CD4-positive, alpha-beta T cell (primary cell): ENCODE results near the gene ACSL3. TPM values are rescaled to one million over a fixed set of nuclear protein-coding genes. Genes with fewer than 3 reads are reported as not detected.

ENCODE experiments used
- ATAC-seq: fragments of 200-7000 bp; cut with Tn5 transposase; one replicate; pipeline ENCODE4 v1.10.0; 2022; ENCODE audit warnings: mild to moderate bottlenecking; ENCODE audit not compliant: poor library complexity
- CTCF ChIA-PET: fragments of 350-600 bp; sonication (Branson Sonifier 250); formaldehyde crosslinking; loops from one replicate; lab custom pipeline; 2021; ENCODE audit warnings: antibody characterized with exemption, inconsistent platforms; lab: Charles Lee
- POLR2A ChIA-PET: fragments of 350-600 bp; sonication (Branson Sonifier 250); formaldehyde crosslinking; loops from one replicate; lab custom pipeline; 2021; ENCODE audit warnings: antibody characterized with exemption, inconsistent platforms; lab: Charles Lee
- DNase-seq, 14 experiments: peaks; one replicate each; pipeline ENCODE4 v3.0.0-alpha.2; 2013 to 2020; ENCODE audit warnings: mixed read lengths in 2 of 14
- H3K27ac ChIP-seq, 2 donors: one replicate each; pipeline versions ENCODE4 v1.5.1 to v1.7.0; 2013; ENCODE audit warnings: low read length in 2 of 2, low read depth in 1 of 2, mild to moderate bottlenecking in 1 of 2
- H3K27me3 ChIP-seq, 2 experiments: 1 replicate in 1 of 2; 2 replicates in 1 of 2; pipeline versions ENCODE4 v1.6.1 to v1.7.0; 2013; ENCODE audit warnings: low read length in 2 of 2, control low read depth in 1 of 2, mild to moderate bottlenecking in 1 of 2, moderate library complexity in 1 of 2; ENCODE audit not compliant: insufficient read depth in 2 of 2, control insufficient read depth in 1 of 2
- H3K36me3 ChIP-seq: one replicate; pipeline ENCODE4 v1.6.1; 2013; ENCODE audit warnings: low read length, control low read depth; ENCODE audit not compliant: insufficient read depth
- H3K4me1 ChIP-seq: one replicate; pipeline ENCODE4 v1.6.1; 2013; ENCODE audit warnings: low read length, control low read depth; ENCODE audit not compliant: insufficient read depth
- H3K4me3 ChIP-seq: one replicate; pipeline ENCODE4 v1.5.1; 2013; ENCODE audit warnings: mild to moderate bottlenecking, low read length, moderate library complexity
- H3K9me3 ChIP-seq, 2 experiments: 1 replicate in 1 of 2; 2 replicates in 1 of 2; pipeline versions ENCODE4 v1.6.1 to v1.7.0; 2013; ENCODE audit warnings: low read length in 2 of 2, mild to moderate bottlenecking in 2 of 2, control low read depth in 1 of 2, moderate library complexity in 1 of 2; ENCODE audit not compliant: control insufficient read depth in 1 of 2, insufficient read depth in 1 of 2
- H3K27ac Mint-ChIP-seq: one replicate; pipeline ENCODE4 v1.8.0; 2020; ENCODE audit warnings: mixed read lengths
- H3K27me3 Mint-ChIP-seq: one replicate; pipeline ENCODE4 v1.8.0; 2021; ENCODE audit warnings: mixed read lengths
- H3K36me3 Mint-ChIP-seq: one replicate; pipeline ENCODE4 v1.8.0; 2021; ENCODE audit warnings: low read depth, mixed read lengths
- H3K4me1 Mint-ChIP-seq: one replicate; pipeline ENCODE4 v1.8.0; 2021; ENCODE audit warnings: low read depth, mixed read lengths
- H3K4me3 Mint-ChIP-seq: one replicate; pipeline ENCODE4 v1.8.0; 2020; ENCODE audit warnings: mild to moderate bottlenecking, mixed read lengths
- H3K9me3 Mint-ChIP-seq: one replicate; pipeline ENCODE4 v1.8.0; 2020; ENCODE audit warnings: mixed read lengths
- intact Hi-C, 2 experiments: fragments of 100-400 bp; cut with DNase I in 1 of 2; cut with micrococcal nuclease in 1 of 2; formaldehyde crosslinking; loops; one replicate each; pipeline versions ENCODE4 v1.15.1 to v1.9.0; 2023 to 2025; cut with DNase I, micrococcal nuclease
- total RNA-seq, 174 experiments: library from RNA in 2 of 174; stranded (reverse) in 2 of 174; gene quantifications; one replicate each; pipeline ENCODE4 v1.2.3 and lab custom pipeline; 2021 to 2026
- TF ChIP-seq, protein P1 (sequence below): fragments of 200-600 bp; IDR thresholded peaks from one replicate; pipeline ENCODE4 v1.8.0; 2022; ENCODE audit warnings: antibody characterized with exemption, mild to moderate bottlenecking

The ACSL3 gene
- total RNA-seq, 2 experiments from 2014 or later: 65.5 to 66.6 TPM

- TF ChIP-seq, protein P1, sequence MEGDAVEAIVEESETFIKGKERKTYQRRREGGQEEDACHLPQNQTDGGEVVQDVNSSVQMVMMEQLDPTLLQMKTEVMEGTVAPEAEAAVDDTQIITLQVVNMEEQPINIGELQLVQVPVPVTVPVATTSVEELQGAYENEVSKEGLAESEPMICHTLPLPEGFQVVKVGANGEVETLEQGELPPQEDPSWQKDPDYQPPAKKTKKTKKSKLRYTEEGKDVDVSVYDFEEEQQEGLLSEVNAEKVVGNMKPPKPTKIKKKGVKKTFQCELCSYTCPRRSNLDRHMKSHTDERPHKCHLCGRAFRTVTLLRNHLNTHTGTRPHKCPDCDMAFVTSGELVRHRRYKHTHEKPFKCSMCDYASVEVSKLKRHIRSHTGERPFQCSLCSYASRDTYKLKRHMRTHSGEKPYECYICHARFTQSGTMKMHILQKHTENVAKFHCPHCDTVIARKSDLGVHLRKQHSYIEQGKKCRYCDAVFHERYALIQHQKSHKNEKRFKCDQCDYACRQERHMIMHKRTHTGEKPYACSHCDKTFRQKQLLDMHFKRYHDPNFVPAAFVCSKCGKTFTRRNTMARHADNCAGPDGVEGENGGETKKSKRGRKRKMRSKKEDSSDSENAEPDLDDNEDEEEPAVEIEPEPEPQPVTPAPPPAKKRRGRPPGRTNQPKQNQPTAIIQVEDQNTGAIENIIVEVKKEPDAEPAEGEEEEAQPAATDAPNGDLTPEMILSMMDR: no peak
- H3K4me1 Mint-ChIP-seq: peaks cover 35% of the 10 kb centered on the region
- no peak for DNase-seq
- CTCF ChIA-PET: interaction anchor here (0.7 kb wide), 1 partner anchor 177 kb away, joined by 4 read pairs; no protein-coding TSS in a partner anchor
- Histone ChIP-seq H3K4me1 (no peaks in the 10 kb centered on the region), H3K36me3 (no peaks in the 10 kb centered on the region), H3K9me3 (no peaks in the 10 kb centered on the region), H3K27me3 (no peaks in the 10 kb centered on the region), H3K27ac (no peak overlapping the region), H3K4me3 (no peak overlapping the region)
- H3K9me3 Mint-ChIP-seq: no peaks in the 10 kb centered on the region
- no peak overlapping the region for H3K4me3 Mint-ChIP-seq
- no peak for ATAC-seq
- intact Hi-C loops: no loop called here
- peaks cover 15% of the 10 kb centered on the region for H3K36me3 Mint-ChIP-seq
- H3K27ac Mint-ChIP-seq: no peak overlapping the region
- POLR2A ChIA-PET: no interaction called here
- no peaks in the 10 kb centered on the region for H3K27me3 Mint-ChIP-seq
These were observed 23.4 kb downstream of the ACSL3 start for GRCh38 chr2:222884114-222884771.

DNA sequence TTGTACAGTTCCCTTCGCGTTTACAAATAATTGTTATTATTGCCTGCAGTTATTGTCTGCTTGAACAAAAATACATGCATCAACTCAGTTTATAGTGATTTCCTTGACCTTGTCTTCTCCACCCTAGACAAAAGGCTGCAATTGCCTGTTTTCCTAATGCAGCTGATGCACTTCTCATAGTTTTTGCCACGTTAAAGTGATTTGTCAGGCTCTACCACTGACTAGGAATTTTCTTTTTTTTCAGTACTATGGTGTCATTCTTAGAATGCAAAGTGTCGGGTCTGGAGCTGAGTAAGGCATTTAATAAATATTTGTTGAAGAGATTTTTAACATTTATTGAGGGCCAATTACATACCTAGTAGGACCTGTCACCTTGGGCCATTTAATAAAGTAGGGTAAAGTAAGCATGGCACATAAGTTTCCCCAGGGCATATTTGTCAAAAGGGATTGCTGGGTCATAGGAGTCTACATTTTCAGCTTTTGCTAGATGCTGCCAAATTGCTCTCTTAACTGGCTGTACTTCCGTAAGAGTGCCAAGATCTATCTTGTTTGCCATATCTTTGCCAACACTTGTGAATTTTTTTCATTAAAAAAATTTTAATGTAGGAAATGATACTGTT is 24.1 kb downstream of the ACSL3 start:
- Histone ChIP-seq H3K36me3 (no peaks in the 10 kb centered on the region), H3K27ac (no peak overlapping the region), H3K4me1 (no peaks in the 10 kb centered on the region), H3K27me3 (no peaks in the 10 kb centered on the region), H3K9me3 (no peaks in the 10 kb centered on the region), H3K4me3 (no peak overlapping the region)
- H3K27me3 Mint-ChIP-seq: no peaks in the 10 kb centered on the region
- H3K36me3 Mint-ChIP-seq: peaks cover 21% of the 10 kb centered on the region
- no peak for ATAC-seq
- no peak for DNase-seq
- intact Hi-C loops: no loop called here
- peaks cover 35% of the 10 kb centered on the region for H3K4me1 Mint-ChIP-seq
- TF ChIP-seq, protein P1: no peak
- ChIA-PET CTCF (interaction anchor here (0.7 kb wide), 1 partner anchor 178 kb away, joined by 4 read pairs; no protein-coding TSS in a partner anchor), POLR2A (no interaction called here)
- H3K27ac Mint-ChIP-seq: no peak overlapping the region
- no peak overlapping the region for H3K4me3 Mint-ChIP-seq
- no peaks in the 10 kb centered on the region for H3K9me3 Mint-ChIP-seq

DNA sequence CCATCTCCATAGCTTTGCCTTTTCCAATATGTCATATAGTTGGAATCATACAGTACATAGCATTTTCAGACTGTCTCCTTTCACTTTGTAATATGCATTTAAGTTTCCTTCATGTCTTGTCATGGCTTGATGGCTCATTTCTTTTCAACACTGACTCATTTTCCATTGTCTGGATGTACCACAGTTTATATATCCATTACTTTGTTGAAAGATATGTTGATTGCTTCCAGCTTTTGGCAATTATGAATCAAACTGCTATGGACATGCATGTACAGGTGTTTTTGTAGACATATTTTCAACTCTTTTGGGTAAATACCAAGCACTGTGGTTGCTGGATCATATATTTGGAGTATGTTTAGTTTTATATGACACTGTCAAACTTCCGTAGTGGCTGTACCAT is 26.3 kb downstream of the ACSL3 start:
- H3K27ac ChIP-seq: no peak overlapping the region
- H3K27me3 ChIP-seq: no peaks in the 10 kb centered on the region
- CTCF ChIA-PET: no interaction called here
- Mint-ChIP-seq H3K9me3 (no peaks in the 10 kb centered on the region), H3K27ac (no peak overlapping the region), H3K36me3 (peaks cover 21% of the 10 kb centered on the region), H3K4me3 (no peak overlapping the region), H3K27me3 (no peaks in the 10 kb centered on the region), H3K4me1 (peaks cover 37% of the 10 kb centered on the region)
- TF ChIP-seq, protein P1: no peak
- H3K4me3 ChIP-seq: no peak overlapping the region
- POLR2A ChIA-PET: no interaction called here
- no peaks in the 10 kb centered on the region for H3K4me1 ChIP-seq
- H3K9me3 ChIP-seq: no peaks in the 10 kb centered on the region
- ATAC-seq (no peak), DNase-seq (no peak)
- intact Hi-C loops: no loop called here
- no peaks in the 10 kb centered on the region for H3K36me3 ChIP-seq
